Measurements from ENCODE around the gene NT5C. TPM values are rescaled to one million over a fixed set of nuclear protein-coding genes. Genes with fewer than 3 reads are reported as not detected.

Gene NT5C
- total RNA-seq, 1 donor from 2014 or later = 98.5 TPM

GRCh38 chr17:75105126-75106080 is 26.1 kb downstream of the NT5C start:
- Histone ChIP-seq H3K4me3 (no peak overlapping the region), H3K9me3 (no peaks in the 10 kb centered on the region), H3K27me3 (no peaks in the 10 kb centered on the region), H3K27ac (no peak overlapping the region), H3K4me1 (peaks cover 11% of the 10 kb centered on the region), H3K36me3 (peaks cover 0 to 3% of the 10 kb centered on the region in 2 donors)
- DNase-seq (ENCODE audit: extremely low spot score in 2 of 2) = no peak
- intact Hi-C loops (cut with DNase I) = loop anchor here (10.0 kb wide), 1 partner anchor 759 kb away; no protein-coding TSS in a partner anchor
- no peak for TF ChIP-seq POLR2A (IDR thresholded peaks at IDR 0.05)
- peak in 1 of 2 donors; percentile 37 for TF ChIP-seq POLR2AphosphoS5 (IDR thresholded peaks at IDR 0.05; ENCODE audit: insufficient read depth in 1 of 2, low read depth in 1 of 2)
- peak in 1 of 3 experiments; percentile 48 for TF ChIP-seq CTCF (IDR thresholded peaks at IDR 0.05)

DNA sequence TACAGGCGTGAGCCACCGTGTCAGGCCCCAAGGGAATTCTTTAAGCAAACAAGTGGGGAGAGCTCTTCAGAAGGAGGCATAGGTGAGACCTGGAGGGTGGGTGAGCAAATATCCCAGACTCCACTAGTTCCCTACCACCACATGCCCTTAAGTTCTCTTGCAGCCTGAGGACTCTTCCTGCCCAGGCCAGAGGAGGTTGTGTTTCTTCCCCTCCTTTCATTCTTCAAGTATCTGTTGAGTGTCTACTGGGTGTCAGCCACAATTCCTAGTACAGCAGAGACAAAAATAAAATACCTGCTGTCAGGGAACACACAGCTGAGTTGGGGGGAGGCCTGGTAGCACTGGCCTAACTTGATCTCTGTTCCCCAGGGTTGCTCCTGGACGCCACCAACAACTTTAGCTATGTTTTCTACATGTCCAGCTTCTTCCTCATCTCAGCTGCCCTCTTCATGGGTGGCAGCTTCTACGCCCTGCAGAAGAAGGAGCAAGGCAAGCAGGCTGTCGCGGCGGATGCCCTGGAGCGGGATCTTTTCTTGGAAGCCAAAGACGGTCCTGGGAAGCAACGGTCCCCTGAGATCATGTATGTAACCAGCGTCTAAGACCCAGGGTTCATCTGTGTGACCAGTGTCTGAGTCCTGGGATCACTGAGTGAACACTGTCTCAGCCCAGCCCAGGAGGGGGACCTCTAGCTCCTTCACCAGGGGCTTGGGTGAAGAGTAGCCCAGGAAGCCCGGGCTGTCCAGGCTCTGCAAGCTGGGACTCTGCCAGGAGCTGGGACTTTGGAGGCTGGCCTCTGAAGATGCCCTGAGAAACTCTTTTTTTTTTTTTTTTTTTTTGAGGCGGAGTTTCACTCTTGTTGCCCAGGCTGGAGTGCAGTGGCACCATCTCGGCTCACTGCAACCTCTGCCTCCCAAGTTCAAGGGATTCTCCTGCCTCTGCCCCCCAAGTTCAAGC is 27.7 kb downstream of the NT5C start:
- Histone ChIP-seq H3K27ac (no peak overlapping the region), H3K36me3 (peaks cover 0 to 13% of the 10 kb centered on the region in 2 donors), H3K4me1 (peaks cover 3% of the 10 kb centered on the region), H3K27me3 (no peaks in the 10 kb centered on the region), H3K4me3 (no peak overlapping the region), H3K9me3 (no peaks in the 10 kb centered on the region)
- no peak for DNase-seq (ENCODE audit: extremely low spot score in 2 of 2)
- no peak for TF ChIP-seq CTCF (IDR thresholded peaks at IDR 0.05)
- TF ChIP-seq POLR2AphosphoS5 (IDR thresholded peaks at IDR 0.05; ENCODE audit: insufficient read depth in 1 of 2, low read depth in 1 of 2) = no peak
- no peak for TF ChIP-seq POLR2A (IDR thresholded peaks at IDR 0.05)
- intact Hi-C loops (cut with DNase I) = loop anchor here (10.0 kb wide), 1 partner anchor 761 kb away; no protein-coding TSS in a partner anchor

DNA sequence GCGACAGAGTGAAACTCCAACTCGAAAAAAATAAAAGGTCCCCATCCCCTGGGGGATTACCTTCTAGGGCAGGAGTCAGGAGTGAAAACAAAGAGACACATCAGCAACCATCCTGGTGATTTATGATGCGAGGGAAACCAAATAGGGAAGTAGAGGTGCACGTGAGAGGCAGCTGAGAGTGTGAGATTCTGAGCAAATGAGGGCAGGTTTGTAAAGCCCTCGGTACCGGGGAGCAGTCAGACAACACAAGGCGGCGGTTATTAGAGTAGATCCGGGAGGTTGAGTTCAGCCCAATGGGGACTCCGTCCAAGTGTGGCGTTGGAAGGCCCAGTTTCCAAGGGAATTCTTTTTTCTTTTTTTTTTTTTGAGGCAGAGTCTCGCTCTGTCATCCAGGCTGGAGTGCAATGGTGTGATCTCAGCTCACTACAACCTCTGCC is 29.1 kb downstream of the NT5C start:
- no peaks in the 10 kb centered on the region for H3K9me3 ChIP-seq
- no peak for TF ChIP-seq CTCF (IDR thresholded peaks at IDR 0.05)
- no peak for TF ChIP-seq POLR2A (IDR thresholded peaks at IDR 0.05)
- TF ChIP-seq POLR2AphosphoS5 (IDR thresholded peaks at IDR 0.05; ENCODE audit: insufficient read depth in 1 of 2, low read depth in 1 of 2) = no peak
- intact Hi-C loops (cut with DNase I) = loop anchor here (10.0 kb wide), 1 partner anchor 762 kb away; no protein-coding TSS in a partner anchor

GRCh38 chr17:75099881-75100595 is 31.5 kb downstream of the NT5C start:
- no peak for DNase-seq (ENCODE audit: extremely low spot score in 2 of 2)
- H3K4me1 ChIP-seq = peaks cover 10% of the 10 kb centered on the region
- no peaks in the 10 kb centered on the region for H3K9me3 ChIP-seq
- peaks cover 0 to 13% of the 10 kb centered on the region in 2 donors for H3K36me3 ChIP-seq
- TF ChIP-seq POLR2AphosphoS5 (IDR thresholded peaks at IDR 0.05; ENCODE audit: insufficient read depth in 1 of 2, low read depth in 1 of 2) (no peak), POLR2A (IDR thresholded peaks at IDR 0.05) (no peak), CTCF (IDR thresholded peaks at IDR 0.05) (no peak)
- intact Hi-C loops (cut with DNase I) = loop anchor here (10.0 kb wide), 1 partner anchor 765 kb away; no protein-coding TSS in a partner anchor
- no peaks in the 10 kb centered on the region for H3K27me3 ChIP-seq
- H3K27ac ChIP-seq = no peak overlapping the region
- no peak overlapping the region for H3K4me3 ChIP-seq

More for the DNA sequence above, 29.1 kb downstream of the NT5C start:
- H3K36me3 ChIP-seq = peaks cover 0 to 13% of the 10 kb centered on the region in 2 donors
- no peaks in the 10 kb centered on the region for H3K4me1 ChIP-seq
- H3K27me3 ChIP-seq = no peaks in the 10 kb centered on the region
- H3K4me3 ChIP-seq = no peak overlapping the region
- no peak overlapping the region for H3K27ac ChIP-seq
- no peak for DNase-seq (ENCODE audit: extremely low spot score in 2 of 2)
